PFSK-1 (cell line): ENCODE measurements around the gene POP4.

Source experiments
- FOXP2 ChIP-seq: optimal IDR thresholded peaks from 2 replicates; pipeline ENCODE3; 2011; ENCODE audit warnings: borderline replicate concordance, control low read depth, inconsistent platforms; ENCODE audit not compliant: insufficient read depth; ENCODE audit errors: extremely low read length, extremely low read depth
- POLR2AphosphoS5 ChIP-seq: IDR thresholded peaks from 2 replicates; pipeline ENCODE4 v1.6.1; 2012; ENCODE audit warnings: low read depth, mild to moderate bottlenecking, control low read depth, low read length, moderate library complexity
- SIN3A ChIP-seq: IDR thresholded peaks from 2 replicates; pipeline ENCODE4 v1.6.1; 2012; ENCODE audit warnings: mild to moderate bottlenecking, low read length, moderate library complexity, borderline replicate concordance; ENCODE audit not compliant: insufficient read depth
- TAF1 ChIP-seq: IDR thresholded peaks from 2 replicates; pipeline ENCODE4 v1.6.1; 2012; ENCODE audit warnings: low read length, control low read depth, borderline replicate concordance; ENCODE audit not compliant: insufficient read depth
- TF ChIP-seq, protein P1 (sequence below), 2 experiments: IDR thresholded peaks; 2 replicates each; pipeline versions ENCODE4 v1.6.1 to v1.8.0; 2011 to 2012; ENCODE audit warnings: low read depth in 2 of 2, low read length in 2 of 2, control low read depth in 1 of 2, inconsistent platforms in 1 of 2, mild to moderate bottlenecking in 1 of 2, moderate library complexity in 1 of 2; ENCODE audit not compliant: insufficient read depth in 1 of 2

Gene POP4

GRCh38 chr19:29645911-29646310 is 39.8 kb downstream of the POP4 start:
- no peak for TF ChIP-seq FOXP2

DNA sequence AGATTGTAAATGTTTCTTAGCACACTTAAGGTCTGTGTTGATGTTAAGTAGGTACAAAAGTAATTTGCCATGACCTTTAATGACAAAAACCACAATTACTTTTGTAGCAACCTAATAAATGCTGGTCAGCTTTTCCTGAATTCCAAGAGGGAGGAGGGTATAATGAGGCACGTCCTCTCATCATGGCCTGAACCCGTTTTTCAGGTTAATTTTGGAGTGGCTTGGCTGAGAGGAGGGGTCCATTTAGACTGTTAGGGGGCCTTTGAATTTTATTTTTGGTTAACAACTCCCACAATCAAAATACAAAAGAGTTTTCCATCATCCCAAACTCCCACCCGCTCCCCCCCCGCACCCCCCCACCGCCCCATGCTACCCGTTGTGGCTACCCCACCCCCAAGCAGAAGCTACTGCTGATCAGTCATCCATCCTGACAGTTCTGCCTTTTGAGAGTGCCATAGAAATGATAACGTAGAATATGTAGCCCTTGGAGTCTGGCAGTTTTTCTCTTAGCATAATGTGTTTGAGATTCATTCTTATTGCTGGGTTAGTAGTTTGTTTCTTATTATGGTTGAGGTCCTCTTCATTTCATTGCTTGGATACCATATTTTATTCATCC is 44.8 kb downstream of the POP4 start:
- no peak for TF ChIP-seq SIN3A
- no peak for TF ChIP-seq POLR2AphosphoS5
- TF ChIP-seq, protein P1, sequence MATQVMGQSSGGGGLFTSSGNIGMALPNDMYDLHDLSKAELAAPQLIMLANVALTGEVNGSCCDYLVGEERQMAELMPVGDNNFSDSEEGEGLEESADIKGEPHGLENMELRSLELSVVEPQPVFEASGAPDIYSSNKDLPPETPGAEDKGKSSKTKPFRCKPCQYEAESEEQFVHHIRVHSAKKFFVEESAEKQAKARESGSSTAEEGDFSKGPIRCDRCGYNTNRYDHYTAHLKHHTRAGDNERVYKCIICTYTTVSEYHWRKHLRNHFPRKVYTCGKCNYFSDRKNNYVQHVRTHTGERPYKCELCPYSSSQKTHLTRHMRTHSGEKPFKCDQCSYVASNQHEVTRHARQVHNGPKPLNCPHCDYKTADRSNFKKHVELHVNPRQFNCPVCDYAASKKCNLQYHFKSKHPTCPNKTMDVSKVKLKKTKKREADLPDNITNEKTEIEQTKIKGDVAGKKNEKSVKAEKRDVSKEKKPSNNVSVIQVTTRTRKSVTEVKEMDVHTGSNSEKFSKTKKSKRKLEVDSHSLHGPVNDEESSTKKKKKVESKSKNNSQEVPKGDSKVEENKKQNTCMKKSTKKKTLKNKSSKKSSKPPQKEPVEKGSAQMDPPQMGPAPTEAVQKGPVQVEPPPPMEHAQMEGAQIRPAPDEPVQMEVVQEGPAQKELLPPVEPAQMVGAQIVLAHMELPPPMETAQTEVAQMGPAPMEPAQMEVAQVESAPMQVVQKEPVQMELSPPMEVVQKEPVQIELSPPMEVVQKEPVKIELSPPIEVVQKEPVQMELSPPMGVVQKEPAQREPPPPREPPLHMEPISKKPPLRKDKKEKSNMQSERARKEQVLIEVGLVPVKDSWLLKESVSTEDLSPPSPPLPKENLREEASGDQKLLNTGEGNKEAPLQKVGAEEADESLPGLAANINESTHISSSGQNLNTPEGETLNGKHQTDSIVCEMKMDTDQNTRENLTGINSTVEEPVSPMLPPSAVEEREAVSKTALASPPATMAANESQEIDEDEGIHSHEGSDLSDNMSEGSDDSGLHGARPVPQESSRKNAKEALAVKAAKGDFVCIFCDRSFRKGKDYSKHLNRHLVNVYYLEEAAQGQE (IDR thresholded peaks at IDR 0.05; ENCODE audit: insufficient read depth in 1 of 2, low read depth in 2 of 2, low read length in 2 of 2): no peak
- TF ChIP-seq FOXP2: no peak
- no peak for TF ChIP-seq TAF1

- TF ChIP-seq POLR2AphosphoS5: no peak
- TF ChIP-seq FOXP2: no peak
- TF ChIP-seq SIN3A: no peak
- TF ChIP-seq, protein P1 (IDR thresholded peaks at IDR 0.05; ENCODE audit: insufficient read depth in 1 of 2, low read depth in 2 of 2, low read length in 2 of 2): no peak
- TF ChIP-seq TAF1: no peak
These were observed 45.7 kb downstream of the POP4 start for GRCh38 chr19:29651622-29652394.

DNA sequence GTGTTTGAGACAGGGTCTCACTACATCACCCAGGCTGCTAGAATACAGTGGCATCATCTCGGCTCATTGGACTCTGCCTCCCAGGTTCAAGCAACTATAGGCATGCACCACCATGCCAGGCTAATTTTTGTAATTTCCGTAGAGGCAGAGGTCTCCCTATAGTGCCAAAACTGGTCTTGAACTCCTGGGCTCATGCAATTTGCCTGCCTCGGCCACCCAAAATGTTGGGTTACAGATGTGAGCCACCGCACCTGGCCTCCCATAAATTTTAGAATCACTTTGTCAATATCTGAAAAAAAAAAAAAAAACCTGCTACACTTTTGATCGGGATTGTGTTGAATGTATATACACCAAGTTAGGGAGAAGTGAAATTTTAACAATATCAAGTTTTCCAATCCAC is 47.3 kb downstream of the POP4 start:
- TF ChIP-seq POLR2AphosphoS5: no peak
- TF ChIP-seq TAF1: no peak
- TF ChIP-seq SIN3A: no peak
- TF ChIP-seq FOXP2: no peak
- TF ChIP-seq, protein P1 (IDR thresholded peaks at IDR 0.05; ENCODE audit: insufficient read depth in 1 of 2, low read depth in 2 of 2, low read length in 2 of 2): no peak

GRCh38 chr19:29655648-29656335 is 49.7 kb downstream of the POP4 start:
- TF ChIP-seq SIN3A: no peak
- no peak for TF ChIP-seq FOXP2
- TF ChIP-seq POLR2AphosphoS5: no peak

- TF ChIP-seq, protein P1 (IDR thresholded peaks at IDR 0.05; ENCODE audit: insufficient read depth in 1 of 2, low read depth in 2 of 2, low read length in 2 of 2): no peak
- no peak for TF ChIP-seq SIN3A
- no peak for TF ChIP-seq TAF1
- no peak for TF ChIP-seq POLR2AphosphoS5
- TF ChIP-seq FOXP2: no peak
These were observed 52.3 kb downstream of the POP4 start for GRCh38 chr19:29658221-29658991.
